ENCODE measurements around the gene BRF1.

DNA sequence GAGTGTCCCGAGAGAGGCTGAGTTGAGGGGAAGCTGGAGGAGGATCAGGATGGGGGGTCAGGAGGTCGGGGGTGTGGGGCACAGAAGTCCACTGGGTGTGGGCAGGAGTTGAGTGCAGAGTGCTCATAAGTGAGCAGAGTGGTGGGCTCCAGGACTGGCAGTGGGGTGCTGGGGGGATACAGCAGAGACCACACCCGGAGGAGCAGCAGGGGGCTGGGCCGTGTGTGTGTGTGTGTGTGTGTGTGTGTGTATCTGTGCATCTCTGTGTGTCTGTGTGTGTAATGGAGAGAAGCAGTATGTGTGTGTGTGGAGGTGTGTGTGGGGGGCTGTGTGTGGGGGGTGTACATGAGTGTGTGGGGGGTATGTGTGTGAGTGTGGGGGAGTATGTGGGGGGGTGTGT, 114.8 kb downstream of the BRF1 start:
- TF ChIP-seq, protein P1, sequence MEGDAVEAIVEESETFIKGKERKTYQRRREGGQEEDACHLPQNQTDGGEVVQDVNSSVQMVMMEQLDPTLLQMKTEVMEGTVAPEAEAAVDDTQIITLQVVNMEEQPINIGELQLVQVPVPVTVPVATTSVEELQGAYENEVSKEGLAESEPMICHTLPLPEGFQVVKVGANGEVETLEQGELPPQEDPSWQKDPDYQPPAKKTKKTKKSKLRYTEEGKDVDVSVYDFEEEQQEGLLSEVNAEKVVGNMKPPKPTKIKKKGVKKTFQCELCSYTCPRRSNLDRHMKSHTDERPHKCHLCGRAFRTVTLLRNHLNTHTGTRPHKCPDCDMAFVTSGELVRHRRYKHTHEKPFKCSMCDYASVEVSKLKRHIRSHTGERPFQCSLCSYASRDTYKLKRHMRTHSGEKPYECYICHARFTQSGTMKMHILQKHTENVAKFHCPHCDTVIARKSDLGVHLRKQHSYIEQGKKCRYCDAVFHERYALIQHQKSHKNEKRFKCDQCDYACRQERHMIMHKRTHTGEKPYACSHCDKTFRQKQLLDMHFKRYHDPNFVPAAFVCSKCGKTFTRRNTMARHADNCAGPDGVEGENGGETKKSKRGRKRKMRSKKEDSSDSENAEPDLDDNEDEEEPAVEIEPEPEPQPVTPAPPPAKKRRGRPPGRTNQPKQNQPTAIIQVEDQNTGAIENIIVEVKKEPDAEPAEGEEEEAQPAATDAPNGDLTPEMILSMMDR (IDR thresholded peaks at IDR 0.05 in 2 of 3, conservative IDR thresholded peaks at IDR 0.05 in 1 of 3; ENCODE audit: borderline replicate concordance in 1 of 3, insufficient read depth in 1 of 3, low read depth in 2 of 3, low read length in 2 of 3), result no peak
- TF ChIP-seq EZH2 (IDR thresholded peaks at IDR 0.05) (no peak), POLR2A (IDR thresholded peaks at IDR 0.05; ENCODE audit: borderline replicate concordance, extremely low read depth, insufficient read depth, insufficient read length) (no peak)

Data from HCT116 (cell line).